GM13977 (cell line): ENCODE measurements around the gene DYNLL2.
"Not testable (repeated sequence)": the region's sequence is repeated elsewhere in the genome, so short reads cannot be mapped to it uniquely, and the experiment has no call there.

ENCODE experiments used
- DNase-seq: peaks from one replicate; pipeline ENCODE4 v3.0.0; 2012; ENCODE audit warnings: low spot score
- in situ Hi-C: fragments of 300-500 bp; cut with MboI; formaldehyde crosslinking; loops from one replicate; pipeline ENCODE4 v1.12.0; 2022; ENCODE audit warnings: low sequenced_read_pairs, low pct_unique_long_range_greater_than_20kb, mixed read lengths, inconsistent platforms; ENCODE audit not compliant: unreplicated experiment
- TF ChIP-seq, protein P1 (sequence below): IDR thresholded peaks from 2 replicates; pipeline ENCODE4 v1.5.1; 2012; ENCODE audit warnings: mild to moderate bottlenecking, control low read depth; ENCODE audit not compliant: insufficient read depth; ENCODE audit errors: extremely low read depth, missing control alignments

DYNLL2 gene

DNA sequence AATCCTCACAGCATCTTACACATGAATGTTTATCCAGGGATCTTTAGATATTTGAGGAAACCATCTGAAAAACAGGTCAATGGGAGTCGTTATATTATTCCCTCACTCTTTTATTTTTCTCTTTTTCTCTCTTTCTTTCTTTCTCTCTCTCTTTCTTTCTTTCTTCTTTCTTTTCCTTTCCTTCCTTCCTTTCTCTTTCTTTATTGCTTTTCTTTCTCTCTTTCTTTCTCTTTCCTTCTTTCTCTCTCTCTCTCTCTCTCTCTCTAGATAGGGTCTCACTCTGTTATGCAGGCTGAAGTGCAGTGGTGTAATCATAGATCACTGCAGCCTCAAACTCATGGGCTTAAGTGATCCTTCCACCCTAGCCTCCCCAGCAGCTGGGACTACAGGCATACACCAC is 44.6 kb downstream of the DYNLL2 start:
- in situ Hi-C loops, result no loop called here
- TF ChIP-seq, protein P1, sequence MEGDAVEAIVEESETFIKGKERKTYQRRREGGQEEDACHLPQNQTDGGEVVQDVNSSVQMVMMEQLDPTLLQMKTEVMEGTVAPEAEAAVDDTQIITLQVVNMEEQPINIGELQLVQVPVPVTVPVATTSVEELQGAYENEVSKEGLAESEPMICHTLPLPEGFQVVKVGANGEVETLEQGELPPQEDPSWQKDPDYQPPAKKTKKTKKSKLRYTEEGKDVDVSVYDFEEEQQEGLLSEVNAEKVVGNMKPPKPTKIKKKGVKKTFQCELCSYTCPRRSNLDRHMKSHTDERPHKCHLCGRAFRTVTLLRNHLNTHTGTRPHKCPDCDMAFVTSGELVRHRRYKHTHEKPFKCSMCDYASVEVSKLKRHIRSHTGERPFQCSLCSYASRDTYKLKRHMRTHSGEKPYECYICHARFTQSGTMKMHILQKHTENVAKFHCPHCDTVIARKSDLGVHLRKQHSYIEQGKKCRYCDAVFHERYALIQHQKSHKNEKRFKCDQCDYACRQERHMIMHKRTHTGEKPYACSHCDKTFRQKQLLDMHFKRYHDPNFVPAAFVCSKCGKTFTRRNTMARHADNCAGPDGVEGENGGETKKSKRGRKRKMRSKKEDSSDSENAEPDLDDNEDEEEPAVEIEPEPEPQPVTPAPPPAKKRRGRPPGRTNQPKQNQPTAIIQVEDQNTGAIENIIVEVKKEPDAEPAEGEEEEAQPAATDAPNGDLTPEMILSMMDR, result no peak
- DNase-seq, result no peak

DNA sequence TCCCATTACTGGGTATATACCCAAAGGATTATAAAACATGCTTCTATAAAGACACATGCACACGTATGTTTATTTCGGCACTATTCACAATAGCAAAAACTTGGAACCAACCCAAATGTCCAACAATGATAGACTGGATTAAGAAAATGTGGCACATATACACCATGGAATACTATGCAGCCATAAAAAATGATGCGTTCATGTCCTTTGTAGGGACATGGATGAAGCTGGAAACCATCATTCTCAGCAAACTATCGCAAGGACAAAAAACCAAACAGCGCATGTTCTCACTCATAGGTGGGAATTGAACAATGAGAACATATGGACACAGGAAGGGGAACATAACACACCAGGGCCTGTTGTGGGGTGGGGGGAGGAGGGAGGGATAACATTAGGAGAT is 49.5 kb downstream of the DYNLL2 start:
- in situ Hi-C loops, DNase-seq: not testable (repeated sequence)

DNA sequence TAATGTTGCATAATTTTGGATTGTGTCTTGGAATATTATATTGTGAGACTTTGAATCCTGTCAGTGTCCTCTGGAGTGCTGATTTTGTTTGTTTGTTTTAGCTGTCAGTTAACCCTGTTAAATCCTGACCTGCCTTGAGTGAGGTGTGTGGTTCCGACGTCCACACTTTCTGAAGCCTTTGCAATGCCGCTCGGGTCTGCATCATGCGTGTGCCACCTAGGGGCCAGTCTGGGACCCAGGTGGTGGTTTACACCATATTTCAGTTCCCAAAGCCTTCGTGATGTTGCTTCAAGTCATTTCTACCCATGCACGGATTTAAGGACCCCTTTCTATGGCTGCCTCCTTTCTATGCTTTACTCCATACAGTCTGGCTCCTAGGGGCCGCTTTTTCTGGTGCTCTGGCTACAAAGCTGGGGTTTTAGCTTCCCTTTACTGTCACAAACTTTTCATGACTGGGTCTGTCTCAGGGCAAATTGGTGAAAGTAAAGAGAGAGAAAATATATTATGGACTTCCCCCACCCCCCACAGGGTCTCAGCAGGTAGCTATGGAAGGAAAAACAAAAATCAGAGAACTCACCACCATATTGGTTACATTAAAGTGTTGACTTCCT is 53.6 kb downstream of the DYNLL2 start:
- TF ChIP-seq, protein P1, result no peak
- DNase-seq, result no peak
- in situ Hi-C loops, result no loop called here

DNA sequence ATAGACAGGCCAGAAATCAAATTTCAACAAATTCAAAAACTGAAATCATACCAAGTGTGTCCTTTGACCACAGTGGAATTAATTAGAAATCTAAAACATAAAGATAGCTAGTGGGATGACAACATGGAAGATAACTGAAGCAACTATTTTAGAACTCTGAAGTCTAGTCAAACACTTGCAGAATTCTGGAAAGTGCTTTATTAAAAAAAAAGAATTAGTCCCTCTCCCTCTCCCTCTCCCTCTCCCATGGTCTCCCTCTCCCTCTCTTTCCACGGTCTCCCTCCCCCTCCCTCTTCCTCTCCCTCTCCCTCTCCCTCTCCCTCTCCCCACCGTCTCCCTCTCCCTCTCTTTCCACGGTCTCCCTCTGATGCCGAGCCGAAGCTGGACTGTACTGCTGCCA is 58.3 kb downstream of the DYNLL2 start:
- no peak for DNase-seq
- in situ Hi-C loops, result no loop called here
- TF ChIP-seq, protein P1, result no peak

DNA sequence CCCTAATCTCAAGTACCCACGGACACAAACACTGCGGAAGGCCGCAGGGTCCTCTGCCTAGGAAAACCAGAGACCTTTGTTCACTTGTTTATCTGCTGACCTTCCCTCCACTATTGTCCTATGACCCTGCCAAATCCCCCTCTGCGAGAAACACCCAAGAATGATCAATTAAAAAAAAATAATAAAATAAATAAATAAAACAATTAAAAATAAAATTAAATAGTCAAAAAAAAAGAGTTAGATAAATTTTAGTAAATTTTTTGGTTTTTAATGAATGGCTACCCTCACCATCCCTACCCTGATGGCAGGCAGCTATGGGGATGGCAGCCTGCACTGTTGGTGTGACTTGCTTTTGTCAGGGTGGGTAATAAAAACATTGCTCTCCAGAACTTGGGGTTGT is 60.1 kb downstream of the DYNLL2 start:
- in situ Hi-C loops, DNase-seq: not testable (repeated sequence)

DNA sequence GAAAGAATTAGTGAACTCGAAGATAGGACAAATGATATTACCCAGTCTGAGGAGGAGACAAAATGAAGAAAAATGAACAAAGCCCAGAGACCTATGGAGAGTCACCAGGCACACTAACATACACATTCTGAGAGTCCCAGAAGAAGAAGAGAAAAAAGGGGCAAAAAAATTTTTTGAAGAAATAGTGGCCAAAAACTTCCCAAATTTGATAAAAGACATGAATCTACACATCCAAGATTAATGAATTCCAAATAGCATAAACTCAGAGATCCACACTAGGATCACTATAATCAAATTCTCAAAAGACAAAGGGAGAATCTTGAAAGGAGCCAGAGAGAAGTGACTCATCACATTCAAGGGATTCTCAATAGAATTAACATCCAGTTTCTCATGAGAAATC is 61.6 kb downstream of the DYNLL2 start:
- in situ Hi-C loops, result no loop called here
- DNase-seq, result no peak
- TF ChIP-seq, protein P1, result no peak
